NT2/D1 (cell line): ENCODE results near the gene EPHA3.

Experiments used
- DNase-seq: peaks from one replicate; pipeline ENCODE4 v3.0.0-alpha.2; 2011; ENCODE audit warnings: low read depth, low spot score
- H3K27me3 ChIP-seq: 2 replicates; pipeline ENCODE4 v1.6.0; 2011; ENCODE audit warnings: mild to moderate bottlenecking; ENCODE audit not compliant: insufficient read length, insufficient read depth
- H3K36me3 ChIP-seq: 2 replicates; pipeline ENCODE4 v1.6.1; 2011; ENCODE audit warnings: mild to moderate bottlenecking, low read length, mixed read lengths; ENCODE audit not compliant: insufficient read depth, insufficient read length
- H3K4me1 ChIP-seq: 2 replicates; pipeline ENCODE4 v1.5.1; 2011; ENCODE audit not compliant: insufficient read depth, insufficient read length
- H3K4me3 ChIP-seq: 2 replicates; pipeline ENCODE4 v1.5.1; 2011; ENCODE audit warnings: low read depth; ENCODE audit not compliant: insufficient read length
- H3K9ac ChIP-seq: 2 replicates; pipeline ENCODE4 v1.6.0; 2011; ENCODE audit warnings: low read depth; ENCODE audit not compliant: insufficient read length
- H3K9me3 ChIP-seq: 2 replicates; pipeline ENCODE4 v1.5.1; 2011; ENCODE audit warnings: mild to moderate bottlenecking, low read length; ENCODE audit not compliant: insufficient read depth
- SUZ12 ChIP-seq: IDR thresholded peaks from 2 replicates; pipeline ENCODE4 v1.6.1; 2011; ENCODE audit not compliant: insufficient read length, insufficient read depth; ENCODE audit errors: extremely low read depth
- YY1 ChIP-seq: IDR thresholded peaks from 2 replicates; pipeline ENCODE4 v1.6.1; 2011; ENCODE audit not compliant: insufficient read length, insufficient read depth
- ZNF274 ChIP-seq: IDR thresholded peaks from 2 replicates; pipeline ENCODE4 v1.6.1; 2011; ENCODE audit warnings: mild to moderate bottlenecking, low read depth, low read length

EPHA3 gene

DNA sequence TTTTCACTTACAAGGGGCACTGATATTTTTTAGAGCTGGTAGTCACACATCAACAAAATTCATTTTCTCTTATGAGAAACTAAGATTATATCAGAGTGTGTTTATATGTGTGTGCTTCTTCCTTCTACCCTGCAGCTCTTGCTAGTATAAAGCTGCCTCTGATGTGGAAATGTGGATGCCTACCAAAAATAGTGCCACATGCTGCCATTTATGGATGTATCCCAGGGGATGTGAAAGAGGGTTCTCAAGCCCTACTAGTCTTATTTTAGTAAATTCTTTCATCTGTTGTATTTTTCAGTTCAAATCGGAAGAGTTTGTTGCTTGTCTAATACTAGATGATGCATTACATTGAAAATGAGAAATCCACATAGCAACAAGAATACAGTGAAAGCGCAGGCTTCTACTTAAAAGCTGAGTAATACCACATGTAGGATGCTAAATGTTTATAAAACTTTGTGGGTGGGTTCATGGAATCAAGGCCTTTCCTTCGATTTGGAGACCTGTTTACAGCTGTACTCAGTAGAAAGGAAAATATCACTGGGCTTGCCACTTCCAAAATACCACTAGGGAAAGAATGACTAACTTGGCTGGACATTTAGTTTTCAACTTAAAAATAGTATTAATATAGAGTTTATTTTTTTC lies 399.2 kb downstream of the EPHA3 start:
- no peaks in the 10 kb centered on the region for H3K36me3 ChIP-seq
- H3K9ac ChIP-seq = no peak overlapping the region
- H3K4me3 ChIP-seq = no peak overlapping the region
- no peaks in the 10 kb centered on the region for H3K9me3 ChIP-seq
- no peaks in the 10 kb centered on the region for H3K4me1 ChIP-seq
- DNase-seq = no peak
- TF ChIP-seq YY1 (no peak), SUZ12 (no peak), ZNF274 (no peak)
- no peaks in the 10 kb centered on the region for H3K27me3 ChIP-seq

DNA sequence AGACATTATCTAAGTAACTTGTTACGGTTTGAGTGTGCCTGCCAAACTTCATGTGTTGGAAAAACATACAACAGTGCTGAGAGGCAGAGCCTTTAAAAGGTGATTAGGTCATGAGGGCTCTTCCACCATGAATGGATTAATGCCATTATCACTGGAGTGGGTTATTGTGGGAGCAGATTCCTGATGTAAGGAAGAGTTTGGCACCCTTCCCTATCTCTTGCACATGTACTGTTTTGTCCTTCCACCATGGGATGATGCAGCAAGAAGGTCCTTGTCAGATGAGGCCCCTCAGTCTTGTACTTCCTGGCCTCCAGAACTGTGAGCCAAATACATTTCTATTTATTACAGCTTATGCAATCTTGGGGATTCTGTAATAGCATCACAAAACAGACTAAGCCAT lies 413.9 kb downstream of the EPHA3 start:
- Histone ChIP-seq H3K4me3 (no peak overlapping the region), H3K9ac (no peak overlapping the region), H3K4me1 (no peaks in the 10 kb centered on the region), H3K36me3 (no peaks in the 10 kb centered on the region), H3K9me3 (no peaks in the 10 kb centered on the region), H3K27me3 (no peaks in the 10 kb centered on the region)
- DNase-seq = no peak
- TF ChIP-seq SUZ12 = no peak
- no peak for TF ChIP-seq YY1
- no peak for TF ChIP-seq ZNF274

GRCh38 chr3:89522155-89522554 lies 414.7 kb downstream of the EPHA3 start:
- Histone ChIP-seq H3K9me3 (no peaks in the 10 kb centered on the region), H3K36me3 (no peaks in the 10 kb centered on the region), H3K27me3 (no peaks in the 10 kb centered on the region), H3K9ac (no peak overlapping the region), H3K4me3 (no peak overlapping the region), H3K4me1 (no peaks in the 10 kb centered on the region)
- no peak for DNase-seq
- TF ChIP-seq ZNF274 = no peak
- no peak for TF ChIP-seq SUZ12
- no peak for TF ChIP-seq YY1

- no peaks in the 10 kb centered on the region for H3K9me3 ChIP-seq
- no peaks in the 10 kb centered on the region for H3K4me1 ChIP-seq
- no peak overlapping the region for H3K4me3 ChIP-seq
- DNase-seq = no peak
- no peak overlapping the region for H3K9ac ChIP-seq
- no peaks in the 10 kb centered on the region for H3K27me3 ChIP-seq
- no peaks in the 10 kb centered on the region for H3K36me3 ChIP-seq
- no peak for TF ChIP-seq ZNF274
- TF ChIP-seq YY1 = no peak
Observed at GRCh38 chr3:89525609-89526008, 418.2 kb downstream of the EPHA3 start.

GRCh38 chr3:89527736-89528305 lies 420.4 kb downstream of the EPHA3 start:
- Histone ChIP-seq H3K4me1 (no peaks in the 10 kb centered on the region), H3K4me3 (no peak overlapping the region), H3K9me3 (no peaks in the 10 kb centered on the region), H3K9ac (no peak overlapping the region), H3K27me3 (no peaks in the 10 kb centered on the region), H3K36me3 (no peaks in the 10 kb centered on the region)
- DNase-seq = no peak
- TF ChIP-seq SUZ12 (no peak), ZNF274 (no peak), YY1 (no peak)
